ENCODE results near the gene CNTN5.
"Not testable (repeated sequence)": the region's sequence is repeated elsewhere in the genome, so short reads cannot be mapped to it uniquely, and the experiment has no call there.

Gene CNTN5

DNA sequence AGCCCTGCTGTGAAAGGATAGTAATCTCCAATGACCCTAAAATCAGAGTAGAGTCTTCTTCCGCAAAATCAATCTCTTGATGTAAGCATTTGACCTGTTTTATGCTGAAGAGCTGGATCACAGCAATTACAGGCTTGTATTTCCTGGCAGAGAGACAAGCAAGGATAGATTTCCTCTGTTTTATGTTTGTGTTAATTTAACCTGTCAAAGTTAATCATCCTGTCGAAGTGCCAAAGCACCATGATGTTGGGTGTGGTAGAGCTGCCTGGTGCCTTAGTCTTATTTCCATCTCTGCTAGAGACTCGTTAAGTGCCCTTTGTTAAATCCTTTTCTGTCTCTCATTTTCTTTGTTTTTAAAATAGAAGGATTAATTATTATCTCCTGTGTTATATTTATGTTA is 248.1 kb downstream of the CNTN5 start:
- no peak for DNase-seq (ENCODE audit: extremely low read depth in 1 of 2, low read depth in 1 of 2)

DNA sequence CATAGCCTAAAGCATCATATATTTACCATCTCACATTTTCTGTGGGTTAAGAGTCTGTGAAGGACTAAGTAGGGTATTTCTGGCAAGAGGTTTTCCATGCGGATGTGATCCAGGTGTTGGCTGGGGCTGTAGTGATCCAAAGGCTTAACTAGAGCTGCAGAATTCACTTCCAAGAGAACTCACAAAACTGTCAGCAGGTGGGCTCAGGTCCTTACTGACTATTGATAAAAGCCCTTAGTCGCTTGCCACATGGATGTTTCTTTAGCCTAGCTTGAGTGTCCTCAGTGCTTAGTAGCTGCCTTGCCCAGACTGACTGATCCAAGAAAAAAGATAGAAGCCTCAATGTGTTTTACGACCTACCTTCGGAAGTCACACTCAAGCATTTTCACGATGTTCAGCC is 250.8 kb downstream of the CNTN5 start:
- DNase-seq (ENCODE audit: extremely low read depth in 1 of 2, low read depth in 1 of 2): no peak

DNA sequence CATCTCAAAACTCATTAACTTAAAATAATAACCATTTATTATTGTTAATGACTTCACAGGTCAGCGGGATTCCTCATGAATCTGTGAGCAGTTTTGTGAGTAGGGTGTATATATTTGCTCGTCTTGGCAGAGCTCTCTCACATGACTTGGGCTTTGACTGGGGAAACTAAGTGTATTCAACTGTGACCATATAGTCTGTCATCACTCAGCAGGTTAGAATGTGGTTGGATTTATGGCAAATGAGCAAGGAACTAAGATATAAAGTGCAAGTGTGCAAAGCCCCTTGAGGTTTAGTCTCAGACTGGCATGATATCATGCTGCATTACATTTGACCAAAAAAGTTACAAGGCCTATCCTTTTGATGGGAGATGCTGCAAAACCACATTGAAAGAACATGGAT is 254.8 kb downstream of the CNTN5 start:
- no peak for DNase-seq (ENCODE audit: extremely low read depth in 1 of 2, low read depth in 1 of 2)

DNA sequence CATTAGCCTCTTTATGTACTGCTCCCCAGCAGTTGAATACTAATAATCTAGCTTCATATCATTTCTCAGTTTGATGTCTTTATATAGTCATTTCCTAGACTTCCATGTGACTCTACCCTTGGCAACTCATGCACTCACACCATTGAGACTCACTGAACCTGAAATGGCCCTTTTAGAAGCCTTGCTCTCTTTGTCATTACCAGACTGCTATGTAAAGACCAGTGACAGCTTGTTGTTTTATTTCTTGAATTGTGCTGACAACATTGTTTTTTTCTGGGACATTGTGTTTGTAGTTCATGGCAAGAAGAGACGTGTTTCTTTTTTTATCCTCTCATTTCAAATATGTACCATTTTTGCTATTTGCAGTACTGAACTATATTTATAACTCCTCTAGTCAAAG is 256.5 kb downstream of the CNTN5 start:
- no peak for DNase-seq (ENCODE audit: extremely low read depth in 1 of 2, low read depth in 1 of 2)

DNA sequence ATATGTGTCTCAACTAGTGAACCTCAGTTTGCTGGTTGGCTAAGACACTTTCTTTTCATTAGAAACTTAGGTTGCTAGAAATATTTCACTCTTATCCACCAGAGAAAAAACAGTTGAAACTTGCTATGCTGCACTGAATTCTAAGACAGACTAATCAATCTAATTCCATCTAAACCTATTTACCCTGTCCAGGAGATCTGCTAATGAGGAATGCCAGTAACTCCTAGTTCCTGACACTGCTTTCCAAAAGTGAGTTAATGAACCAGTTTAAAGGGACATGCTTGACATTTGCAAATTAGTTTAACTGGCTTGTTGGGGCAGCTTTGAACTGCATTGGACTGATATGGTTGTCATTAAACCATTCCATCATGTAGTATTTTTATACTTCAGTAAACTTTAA is 258.5 kb downstream of the CNTN5 start:
- no peak for DNase-seq (ENCODE audit: extremely low read depth in 1 of 2, low read depth in 1 of 2)

DNA sequence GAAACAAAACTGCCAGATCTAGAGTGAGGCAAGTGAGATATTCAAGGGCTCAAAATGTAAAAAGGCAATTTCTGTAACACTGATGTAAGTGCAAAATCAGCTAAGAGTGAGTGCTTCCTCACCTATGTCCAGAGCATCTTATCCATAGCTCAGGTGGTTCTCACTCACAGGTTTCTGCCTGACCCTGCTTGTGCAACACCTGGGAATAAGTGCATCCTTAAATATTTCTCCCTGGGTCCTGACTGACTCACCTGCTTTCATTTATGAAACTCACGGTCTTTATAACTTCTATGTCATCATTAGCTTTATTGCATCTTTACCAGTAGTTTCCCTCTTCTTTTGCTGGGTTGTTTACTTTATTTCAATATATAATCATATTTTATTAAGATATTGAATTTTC is 260.6 kb downstream of the CNTN5 start:
- no peak for DNase-seq (ENCODE audit: extremely low read depth in 1 of 2, low read depth in 1 of 2)

DNA sequence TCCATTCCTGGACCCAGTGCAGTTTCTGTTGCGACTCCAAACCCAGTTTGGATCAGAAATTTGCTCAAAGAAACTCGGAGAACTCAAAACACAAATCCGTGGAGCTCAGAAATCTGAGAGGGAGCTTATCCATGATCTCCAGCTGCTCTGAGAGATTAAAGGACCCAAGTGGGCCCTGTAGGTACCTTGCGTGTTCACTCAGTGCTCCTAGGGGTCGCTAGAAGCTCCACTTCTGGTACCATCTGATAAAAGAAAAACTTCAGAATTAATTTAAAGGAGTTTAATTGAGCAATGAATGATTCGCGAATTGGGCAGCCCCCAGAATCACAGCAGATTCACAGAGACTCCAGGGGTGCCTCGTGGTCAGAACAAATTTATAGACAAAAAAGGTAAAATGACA is 277.2 kb downstream of the CNTN5 start:
- not testable (repeated sequence) for DNase-seq (ENCODE audit: extremely low read depth in 1 of 2, low read depth in 1 of 2)

DNA sequence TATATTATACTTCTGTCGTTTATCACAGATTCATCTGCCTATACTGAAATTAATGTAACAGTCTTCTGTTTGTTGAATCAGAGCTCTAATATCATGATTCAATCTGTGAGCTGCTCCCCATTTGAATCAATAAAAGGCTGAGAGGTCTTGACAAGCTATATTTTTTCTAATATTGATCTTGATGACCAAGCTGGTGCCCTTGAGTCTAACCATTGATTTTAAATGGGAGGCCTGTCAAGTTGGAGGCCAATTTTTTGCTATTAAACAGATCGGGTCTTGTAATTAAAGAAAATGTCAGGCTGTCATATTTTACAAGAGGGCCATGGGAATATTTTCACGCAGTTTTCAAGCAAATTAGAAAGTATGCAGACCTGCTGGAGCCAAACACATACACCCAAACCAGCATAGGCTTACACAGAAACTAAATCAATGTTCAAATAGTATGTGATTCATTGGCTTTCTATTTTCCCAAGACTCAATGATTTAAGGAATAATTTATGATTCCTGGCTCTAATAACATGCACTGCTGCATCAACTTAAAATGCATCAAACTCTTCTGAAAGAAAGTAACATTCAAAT is 286.9 kb downstream of the CNTN5 start:
- no peak for DNase-seq (ENCODE audit: extremely low read depth in 1 of 2, low read depth in 1 of 2)

DNA sequence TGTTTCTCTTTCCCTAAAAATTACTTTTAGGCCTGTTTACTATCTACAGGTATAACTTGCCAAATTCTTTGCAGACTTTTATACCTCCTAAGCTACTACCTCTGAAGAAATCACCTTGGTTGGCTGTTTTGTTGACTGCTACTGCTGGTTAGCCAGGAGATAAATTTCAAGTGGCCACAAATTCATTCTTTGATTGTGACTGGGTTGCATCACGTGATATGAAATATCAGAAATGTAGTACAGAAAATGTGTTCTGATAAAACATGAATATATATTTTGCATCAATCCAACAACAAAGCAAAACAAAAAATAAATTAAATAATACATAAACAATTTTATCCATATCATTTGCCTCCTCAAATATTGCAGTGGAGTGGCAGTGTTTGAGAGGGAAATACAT is 291.1 kb downstream of the CNTN5 start:
- DNase-seq (ENCODE audit: extremely low read depth in 1 of 2, low read depth in 1 of 2): no peak

DNA sequence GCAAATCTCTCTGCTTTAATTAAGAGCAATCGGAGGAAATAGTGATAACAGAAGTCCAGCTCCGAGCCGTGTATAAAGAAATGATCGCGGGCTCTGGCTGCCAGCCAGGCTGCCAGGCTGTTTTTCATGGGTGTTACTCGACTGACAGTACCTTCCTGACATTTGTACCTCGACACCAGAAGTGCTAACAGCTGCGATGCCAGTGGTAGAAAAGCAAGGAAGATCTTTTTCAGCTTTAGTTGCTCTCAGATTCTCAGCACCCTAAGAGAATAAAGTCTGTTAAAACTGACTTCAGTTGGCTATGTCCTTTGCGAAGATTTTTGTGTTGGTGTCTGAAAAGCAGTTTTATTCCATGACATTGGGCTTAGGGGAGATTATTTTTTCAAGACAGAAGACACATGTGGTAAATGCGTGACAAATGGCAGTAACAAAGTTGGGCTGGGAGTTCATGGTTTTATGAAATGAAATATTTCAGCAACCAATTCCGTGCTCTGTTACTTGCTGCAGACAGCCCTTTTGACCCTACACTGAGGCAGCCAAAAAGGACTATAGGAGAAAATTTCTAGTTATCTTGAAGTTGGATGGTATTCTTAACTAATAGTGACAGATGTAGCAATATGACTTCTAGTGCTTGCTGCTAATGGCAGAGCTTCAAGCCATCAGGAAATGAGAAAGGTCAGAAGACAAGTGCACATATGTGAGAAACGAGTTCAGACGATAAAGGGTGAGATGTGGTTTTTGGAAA is 296.2 kb downstream of the CNTN5 start:
- no peak for DNase-seq (ENCODE audit: extremely low read depth in 1 of 2, low read depth in 1 of 2)

DNA sequence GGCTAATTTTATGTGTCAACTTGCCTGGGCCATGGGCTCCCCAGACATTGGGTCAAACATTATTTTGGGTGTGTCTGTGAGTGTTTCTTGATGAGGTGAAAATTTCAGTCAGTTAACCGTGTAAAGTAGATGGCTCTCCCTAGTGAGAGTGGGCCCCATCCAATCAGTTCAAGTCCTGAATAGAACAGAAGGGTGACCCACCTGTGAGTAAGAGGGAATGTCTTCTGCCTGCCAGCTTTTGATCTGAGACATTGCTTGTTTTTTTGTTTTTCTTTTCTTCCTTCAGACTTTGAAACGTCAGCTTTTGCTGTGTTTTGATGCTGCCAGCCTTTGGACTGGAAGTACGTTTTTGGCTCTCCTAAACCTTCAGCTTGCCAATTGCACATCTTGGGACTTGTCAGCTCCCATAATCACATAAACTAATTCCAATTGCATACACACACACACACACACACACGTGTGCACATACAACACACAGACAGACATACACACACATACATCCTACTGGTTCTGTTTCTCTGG is 300.1 kb downstream of the CNTN5 start:
- no peak for DNase-seq (ENCODE audit: extremely low read depth in 1 of 2, low read depth in 1 of 2)

DNA sequence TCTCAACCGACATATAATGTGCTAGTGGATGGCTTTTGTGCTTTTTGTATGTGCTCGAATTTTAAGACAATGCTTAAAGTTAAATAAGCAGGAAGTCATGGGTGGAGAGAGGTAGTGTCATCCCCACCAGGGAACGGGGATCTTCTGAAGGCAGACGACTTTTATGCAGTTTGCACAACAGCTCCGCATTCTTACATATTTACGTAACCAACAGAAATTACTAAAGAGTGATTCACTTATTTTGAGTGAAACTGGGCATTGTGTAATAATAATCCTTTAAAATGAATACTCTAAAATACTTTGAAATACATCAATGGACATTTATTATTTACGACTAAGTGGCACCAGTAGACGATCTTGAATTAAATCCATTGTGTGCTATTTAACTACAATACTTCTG is 305.1 kb downstream of the CNTN5 start:
- DNase-seq (ENCODE audit: extremely low read depth in 1 of 2, low read depth in 1 of 2): no peak

DNA sequence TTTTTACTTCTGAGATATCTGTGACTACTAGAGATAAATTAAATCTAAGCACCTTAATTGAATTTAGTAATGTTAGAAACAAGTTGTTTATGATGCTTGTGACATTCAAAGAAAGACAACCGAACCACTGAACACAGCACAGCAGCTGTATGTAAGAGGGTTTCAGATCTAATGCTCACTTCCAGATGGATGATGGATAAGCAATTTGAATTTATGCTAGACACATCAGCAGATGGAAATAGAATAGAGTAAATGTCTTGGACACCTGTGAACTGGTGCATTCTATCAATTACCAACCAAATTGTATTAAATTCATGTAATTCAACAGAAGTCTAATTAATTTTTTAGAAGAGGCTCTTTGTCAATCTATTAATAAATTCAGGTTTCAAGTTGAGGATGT is 306.3 kb downstream of the CNTN5 start:
- DNase-seq (ENCODE audit: extremely low read depth in 1 of 2, low read depth in 1 of 2): no peak

DNA sequence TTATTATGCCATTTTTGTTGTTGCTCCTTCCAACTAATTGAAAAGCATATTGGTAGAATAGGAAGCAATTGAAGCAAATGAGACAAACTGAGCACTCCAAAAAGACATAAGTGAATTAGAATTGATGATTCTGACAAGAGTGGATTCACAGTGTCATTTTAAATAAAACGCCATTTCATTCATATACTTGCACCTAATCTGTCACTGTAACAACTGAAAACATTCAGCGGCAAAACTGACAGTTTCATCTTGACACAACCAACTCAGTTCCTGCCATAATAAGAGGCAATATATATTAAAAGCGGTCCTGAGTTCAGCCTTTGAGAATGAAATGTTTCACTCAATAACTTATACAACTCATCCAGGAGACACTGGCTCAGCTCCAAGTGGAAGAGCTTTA is 306.8 kb downstream of the CNTN5 start:
- DNase-seq (ENCODE audit: extremely low read depth in 1 of 2, low read depth in 1 of 2): no peak

DNA sequence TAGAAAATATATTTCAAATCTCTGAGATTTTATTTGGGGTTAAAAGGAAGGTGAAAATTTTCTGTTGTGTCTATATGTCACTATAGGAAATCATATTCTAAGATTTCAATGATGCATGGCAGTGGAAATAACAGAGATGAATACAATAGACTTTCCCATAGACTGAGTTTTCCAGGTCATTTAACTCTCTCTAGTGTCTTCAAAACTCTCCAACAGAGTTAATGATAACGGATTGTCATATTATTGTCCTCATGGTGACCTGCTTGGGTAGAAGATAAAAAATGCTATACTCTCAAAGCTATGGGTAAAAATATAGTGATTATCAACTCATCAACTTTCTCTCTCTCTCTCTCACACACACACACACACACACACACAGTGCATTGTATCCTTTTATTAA is 312.9 kb downstream of the CNTN5 start:
- no peak for DNase-seq (ENCODE audit: extremely low read depth in 1 of 2, low read depth in 1 of 2)

DNA sequence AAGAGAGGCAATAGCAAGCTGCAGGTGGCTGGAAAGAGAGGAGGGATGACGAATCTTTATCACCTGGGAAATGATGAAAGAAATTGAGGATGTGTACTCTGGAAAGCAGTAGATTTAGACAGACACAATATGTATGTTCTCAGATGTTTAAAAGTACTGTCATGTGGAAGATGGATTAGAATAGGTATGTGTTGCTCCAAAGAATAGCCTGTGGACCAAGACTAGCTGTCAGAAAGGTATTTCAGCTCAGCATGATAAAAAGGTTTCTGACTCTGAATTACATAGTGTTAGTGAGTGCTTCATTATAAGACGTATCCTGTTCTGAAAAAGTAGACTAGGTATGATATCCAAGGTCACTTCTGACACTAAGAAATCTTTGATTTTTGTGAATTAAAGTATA is 322.4 kb downstream of the CNTN5 start:
- DNase-seq (ENCODE audit: extremely low read depth in 1 of 2, low read depth in 1 of 2): no peak

DNA sequence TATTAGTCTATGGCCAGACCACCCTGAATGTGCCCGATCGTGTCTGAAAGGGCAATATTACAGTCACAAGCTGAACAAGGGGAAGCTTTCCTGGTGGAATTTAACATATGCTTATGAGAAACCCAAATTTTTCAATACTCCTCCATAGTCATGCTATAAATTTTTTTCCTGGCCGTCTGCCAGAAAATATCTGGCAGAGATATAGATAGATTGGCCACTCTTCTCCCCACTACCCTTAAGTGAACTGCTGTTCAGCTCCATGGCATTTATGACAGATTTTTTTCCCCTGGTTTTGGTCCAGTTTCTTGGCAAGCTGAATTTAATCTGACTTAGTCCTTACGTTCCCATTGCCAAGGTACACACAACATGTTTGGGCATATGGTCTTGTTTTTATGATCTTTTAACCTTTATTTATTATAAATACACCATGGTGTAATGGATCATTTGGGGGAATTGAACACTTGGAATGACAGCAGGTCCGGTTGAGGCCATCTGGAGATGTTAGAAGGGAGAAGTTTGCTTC is 328.5 kb downstream of the CNTN5 start:
- DNase-seq (ENCODE audit: extremely low read depth in 1 of 2, low read depth in 1 of 2): no peak

DNA sequence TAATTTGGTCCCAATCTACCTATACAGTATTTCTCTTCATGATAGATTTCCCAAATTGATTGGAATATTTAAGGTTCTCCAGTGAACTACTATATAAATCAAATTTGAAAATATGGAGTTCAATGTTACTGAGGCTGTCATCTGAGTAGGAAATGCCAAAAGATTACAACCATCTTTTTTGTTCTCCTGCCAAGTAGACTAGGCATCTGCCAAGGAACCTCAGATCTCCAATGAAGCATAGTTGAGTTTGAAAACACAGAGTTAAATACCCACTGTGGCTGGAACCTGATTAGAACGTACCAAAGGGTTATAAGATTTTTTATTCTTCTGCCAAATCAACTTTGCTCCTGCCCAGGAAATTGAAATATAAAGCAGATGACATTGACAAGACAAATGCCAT is 330.9 kb downstream of the CNTN5 start:
- no peak for DNase-seq (ENCODE audit: extremely low read depth in 1 of 2, low read depth in 1 of 2)

DNA sequence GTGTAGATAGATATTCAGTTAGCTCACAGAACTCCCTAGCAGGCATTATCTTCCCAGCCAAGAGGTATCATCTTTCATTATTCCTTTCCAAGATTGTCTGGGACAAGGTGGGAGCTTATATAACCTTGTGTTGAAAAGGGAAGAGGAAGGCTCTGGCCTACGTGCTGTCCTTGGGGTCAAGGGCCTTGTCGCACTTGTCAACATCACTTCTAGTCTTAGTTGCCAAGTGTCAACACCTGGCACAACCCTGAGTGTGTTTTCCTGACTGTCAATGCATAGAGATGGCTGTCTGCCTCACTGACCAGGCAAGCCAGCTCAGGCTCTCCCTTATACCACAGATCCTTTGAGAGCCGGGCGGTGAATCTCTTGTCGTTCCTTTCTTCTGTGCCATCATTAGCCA is 331.9 kb downstream of the CNTN5 start:
- no peak for DNase-seq (ENCODE audit: extremely low read depth in 1 of 2, low read depth in 1 of 2)

DNA sequence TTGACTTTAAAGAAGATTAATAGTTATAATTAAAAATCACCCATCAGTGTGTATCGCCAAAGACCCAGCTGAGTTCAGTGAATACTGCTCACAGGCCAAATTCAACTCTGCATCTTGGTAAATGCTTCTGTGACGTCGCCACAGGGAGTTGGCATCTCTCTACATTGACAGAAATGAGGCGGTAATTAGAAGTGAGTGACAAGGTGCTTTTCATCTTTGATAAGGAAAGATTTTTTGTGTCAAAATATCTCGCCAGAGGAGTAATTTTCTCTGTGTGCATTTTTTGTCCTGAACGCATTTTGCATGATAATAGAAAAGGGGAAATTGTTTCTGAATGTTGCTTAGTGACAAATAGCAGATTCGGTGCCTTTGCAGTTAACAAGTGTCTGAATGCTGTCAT is 345.8 kb downstream of the CNTN5 start:
- no peak for DNase-seq (ENCODE audit: extremely low read depth in 1 of 2, low read depth in 1 of 2)

DNA sequence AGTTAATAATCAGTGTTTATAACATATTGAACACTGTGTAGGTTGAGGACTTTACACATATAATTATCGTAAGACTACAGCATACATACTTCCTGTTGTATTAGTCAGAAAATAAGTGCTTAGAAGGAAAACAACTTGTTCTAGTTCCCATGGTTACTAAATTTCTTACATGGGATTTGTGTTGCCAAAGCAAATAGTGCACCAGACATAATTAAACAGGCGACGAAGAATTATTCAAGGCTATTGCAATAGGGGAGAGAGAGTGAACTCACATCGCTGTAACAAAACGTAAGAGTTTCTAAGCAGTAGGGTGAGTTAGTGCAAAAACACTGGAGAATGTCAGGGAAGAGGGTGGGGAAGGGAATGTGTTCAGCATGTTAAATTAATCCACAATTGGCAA is 347.8 kb downstream of the CNTN5 start:
- no peak for DNase-seq (ENCODE audit: extremely low read depth in 1 of 2, low read depth in 1 of 2)

DNA sequence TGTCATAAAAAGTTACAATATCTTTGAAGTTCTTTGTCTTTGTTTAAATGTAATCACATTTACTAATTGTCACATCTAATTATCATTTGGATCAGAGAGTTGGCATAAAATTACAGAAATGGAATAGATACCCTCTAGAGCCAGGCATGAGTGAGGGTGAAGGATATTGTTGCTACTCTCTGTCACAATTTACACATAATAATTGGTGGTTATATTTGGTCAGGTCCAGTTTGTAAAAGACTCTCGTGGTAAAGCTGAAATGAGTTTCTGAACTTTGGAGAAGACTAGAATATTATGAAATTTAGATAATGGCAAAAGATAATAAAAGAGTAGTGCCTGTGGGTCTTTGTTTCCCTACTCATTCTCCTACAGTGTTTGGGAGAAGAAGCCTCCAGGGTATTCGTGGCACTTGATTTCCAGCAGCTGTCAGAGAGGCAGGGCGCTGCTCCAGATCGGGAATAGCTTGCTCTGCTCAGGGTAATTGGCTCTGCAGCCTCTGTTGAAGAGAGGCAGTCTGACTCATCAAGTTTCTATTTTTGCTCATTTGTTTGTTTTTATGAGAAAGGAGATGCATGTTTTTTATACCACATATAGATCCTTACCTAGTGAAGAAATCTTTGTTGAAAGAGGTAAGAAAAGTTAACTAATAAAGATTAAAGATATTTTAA is 349.9 kb downstream of the CNTN5 start:
- no peak for DNase-seq (ENCODE audit: extremely low read depth in 1 of 2, low read depth in 1 of 2)
